Gastroesophageal sphincter (tissue), 4 donors: ENCODE measurements around the gene COLEC11. TPM values are rescaled to one million over a fixed set of nuclear protein-coding genes. Genes with fewer than 3 reads are reported as not detected.
A peak's percentile ranks its signal among the peaks of the same experiment; 100 is the strongest.

Source experiments
- ATAC-seq: fragments of 150-250 bp; one replicate; pipeline ENCODE4 v1.9.1; 2016; ENCODE audit warnings: mild to moderate bottlenecking, moderate library complexity
- H3K27ac ChIP-seq, 4 donors: fragments of 200-600 bp; sonication (generic) in 3 of 4; 1 replicate in 3 of 4; 2 replicates in 1 of 4; pipeline ENCODE4 v1.5.1; 2016 to 2019
- H3K27me3 ChIP-seq: fragments of 200-600 bp; sonication (generic); one replicate; pipeline ENCODE4 v1.5.1; 2019
- H3K36me3 ChIP-seq, 2 donors: fragments of 200-600 bp; sonication (generic); one replicate each; pipeline ENCODE4 v1.5.1; 2019; ENCODE audit warnings: control low read depth in 1 of 2
- H3K4me1 ChIP-seq, 3 donors: fragments of 200-600 bp; sonication (generic); 1 replicate in 2 of 3; 2 replicates in 1 of 3; pipeline ENCODE4 v1.5.1; 2016 to 2019; ENCODE audit warnings: control low read depth in 2 of 3
- H3K4me3 ChIP-seq, 2 donors: fragments of 200-600 bp; sonication (generic); one replicate each; pipeline ENCODE4 v1.5.1; 2019; ENCODE audit warnings: mild to moderate bottlenecking in 1 of 2, moderate library complexity in 1 of 2
- H3K9me3 ChIP-seq, 3 donors: fragments of 200-600 bp; sonication (generic); one replicate each; pipeline ENCODE4 v1.5.1; 2017 to 2019; ENCODE audit warnings: control low read depth in 2 of 3
- EP300 ChIP-seq: sonication (generic); formaldehyde crosslinking; IDR thresholded peaks from one replicate; pipeline ENCODE4 v1.6.1; 2017; ENCODE audit warnings: antibody characterized with exemption, mild to moderate bottlenecking
- POLR2A ChIP-seq, 2 donors: fragments of 450-650 bp; IDR thresholded peaks; one replicate each; pipeline ENCODE4 v1.6.1; 2017; ENCODE audit warnings: antibody characterized with exemption in 2 of 2, mild to moderate bottlenecking in 2 of 2, moderate library complexity in 1 of 2
- POLR2AphosphoS5 ChIP-seq: sonication (generic); formaldehyde crosslinking; IDR thresholded peaks from one replicate; pipeline ENCODE4 v1.6.1; 2017; ENCODE audit warnings: antibody characterized with exemption
- WGBS, 2 donors: methylation state at CpG; one replicate each; pipeline ENCODE4 v1.1.5; 2018; ENCODE audit warnings: low coverage in 1 of 2; 5-methylcytosine and 5-hydroxymethylcytosine counted together
- total RNA-seq, 4 donors: library from RNA; depleted of rRNA; stranded (reverse); fragments of >200 nt; gene quantifications; one replicate each; pipeline ENCODE4 v1.1.0, GENCODE V29; 2016
- TF ChIP-seq, protein P1 (sequence below), 4 experiments: fragments of 200-600 bp in 2 of 4; fragments of 450-650 bp in 2 of 4; sonication (generic) in 1 of 4; IDR thresholded peaks; one replicate each; pipeline ENCODE4 v1.5.1; 2017 to 2019; ENCODE audit warnings: antibody characterized with exemption in 4 of 4, mild to moderate bottlenecking in 2 of 4, moderate library complexity in 2 of 4

COLEC11 gene
- total RNA-seq, 4 donors from 2014 or later: 0.57 to 5.0 (median 3.1) TPM

DNA sequence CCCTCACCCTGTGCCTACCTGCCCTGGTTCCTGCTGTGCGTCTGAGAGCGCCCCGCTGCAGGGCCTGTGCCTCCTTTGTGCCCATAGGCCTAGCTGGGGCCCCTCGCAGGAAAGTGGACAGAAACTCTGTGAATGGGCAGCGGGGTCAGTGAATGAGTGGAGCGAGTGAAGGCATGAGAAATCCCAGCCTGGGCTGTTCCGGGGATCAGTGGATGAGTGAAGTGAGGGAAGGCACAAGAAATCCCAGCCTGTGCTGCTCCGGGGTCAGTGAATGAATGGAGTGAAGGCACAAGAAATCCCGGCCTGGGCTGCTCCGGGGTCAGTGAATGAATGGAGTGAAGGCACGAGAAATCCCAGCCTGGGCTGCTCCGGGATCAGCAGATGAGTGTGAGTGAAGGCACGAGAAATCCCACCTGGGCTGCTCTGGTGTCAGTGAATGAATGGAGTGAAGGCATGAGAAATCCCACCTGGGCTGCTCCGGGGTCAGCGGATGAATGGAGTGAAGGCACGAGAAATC lies 2.0 kb downstream of the COLEC11 start:
- Histone ChIP-seq H3K27me3 (no peaks in the 10 kb centered on the region), H3K9me3 (no peaks in the 10 kb centered on the region), H3K36me3 (no peaks in the 10 kb centered on the region), H3K4me1 (peaks cover 0 to 9% (median 0%) of the 10 kb centered on the region in 3 donors), H3K4me3 (no peak overlapping the region), H3K27ac (peak overlapping the region in 1 of 4 donors; percentile 15)
- TF ChIP-seq EP300: no peak
- TF ChIP-seq POLR2A (IDR thresholded peaks at IDR 0.05): no peak
- TF ChIP-seq, protein P1, sequence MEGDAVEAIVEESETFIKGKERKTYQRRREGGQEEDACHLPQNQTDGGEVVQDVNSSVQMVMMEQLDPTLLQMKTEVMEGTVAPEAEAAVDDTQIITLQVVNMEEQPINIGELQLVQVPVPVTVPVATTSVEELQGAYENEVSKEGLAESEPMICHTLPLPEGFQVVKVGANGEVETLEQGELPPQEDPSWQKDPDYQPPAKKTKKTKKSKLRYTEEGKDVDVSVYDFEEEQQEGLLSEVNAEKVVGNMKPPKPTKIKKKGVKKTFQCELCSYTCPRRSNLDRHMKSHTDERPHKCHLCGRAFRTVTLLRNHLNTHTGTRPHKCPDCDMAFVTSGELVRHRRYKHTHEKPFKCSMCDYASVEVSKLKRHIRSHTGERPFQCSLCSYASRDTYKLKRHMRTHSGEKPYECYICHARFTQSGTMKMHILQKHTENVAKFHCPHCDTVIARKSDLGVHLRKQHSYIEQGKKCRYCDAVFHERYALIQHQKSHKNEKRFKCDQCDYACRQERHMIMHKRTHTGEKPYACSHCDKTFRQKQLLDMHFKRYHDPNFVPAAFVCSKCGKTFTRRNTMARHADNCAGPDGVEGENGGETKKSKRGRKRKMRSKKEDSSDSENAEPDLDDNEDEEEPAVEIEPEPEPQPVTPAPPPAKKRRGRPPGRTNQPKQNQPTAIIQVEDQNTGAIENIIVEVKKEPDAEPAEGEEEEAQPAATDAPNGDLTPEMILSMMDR (IDR thresholded peaks at IDR 0.05): no peak
- no peak for TF ChIP-seq POLR2AphosphoS5
- WGBS, 2 donors: 62 to 79% methylated on average over 3 to 6 of the region's 16 CpGs
- peak; percentile 20 for ATAC-seq

DNA sequence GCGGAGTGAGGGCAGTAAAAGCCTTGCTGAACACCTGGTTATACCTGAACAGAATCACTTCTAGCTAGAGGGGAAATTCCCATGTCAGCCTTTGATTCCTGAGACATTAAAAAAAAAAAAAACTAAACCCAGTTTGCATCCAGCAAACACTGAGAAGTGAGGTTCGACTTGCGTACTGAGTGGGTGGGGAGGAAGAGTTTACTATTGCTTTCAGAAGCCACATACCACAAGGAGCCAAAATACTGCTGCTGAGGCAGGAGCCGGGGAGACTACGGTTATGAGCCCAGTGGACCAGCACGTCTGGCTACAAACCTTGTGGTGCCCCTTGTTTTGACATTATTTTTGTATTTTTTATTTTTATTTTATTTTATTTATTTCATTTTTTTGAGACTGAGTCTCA lies 2.7 kb downstream of the COLEC11 start:
- Histone ChIP-seq H3K9me3 (no peaks in the 10 kb centered on the region), H3K27me3 (no peaks in the 10 kb centered on the region), H3K4me3 (no peak overlapping the region), H3K27ac (peak overlapping the region in 1 of 4 donors; percentile 15), H3K4me1 (peaks cover 0 to 9% (median 0%) of the 10 kb centered on the region in 3 donors), H3K36me3 (no peaks in the 10 kb centered on the region)
- ATAC-seq: no peak
- TF ChIP-seq POLR2AphosphoS5 (no peak), EP300 (no peak), POLR2A (IDR thresholded peaks at IDR 0.05) (no peak)
- TF ChIP-seq, protein P1 (IDR thresholded peaks at IDR 0.05): no peak
- WGBS, 2 donors: 61 to 81% methylated on average over 5 to 6 of the region's 6 CpGs

DNA sequence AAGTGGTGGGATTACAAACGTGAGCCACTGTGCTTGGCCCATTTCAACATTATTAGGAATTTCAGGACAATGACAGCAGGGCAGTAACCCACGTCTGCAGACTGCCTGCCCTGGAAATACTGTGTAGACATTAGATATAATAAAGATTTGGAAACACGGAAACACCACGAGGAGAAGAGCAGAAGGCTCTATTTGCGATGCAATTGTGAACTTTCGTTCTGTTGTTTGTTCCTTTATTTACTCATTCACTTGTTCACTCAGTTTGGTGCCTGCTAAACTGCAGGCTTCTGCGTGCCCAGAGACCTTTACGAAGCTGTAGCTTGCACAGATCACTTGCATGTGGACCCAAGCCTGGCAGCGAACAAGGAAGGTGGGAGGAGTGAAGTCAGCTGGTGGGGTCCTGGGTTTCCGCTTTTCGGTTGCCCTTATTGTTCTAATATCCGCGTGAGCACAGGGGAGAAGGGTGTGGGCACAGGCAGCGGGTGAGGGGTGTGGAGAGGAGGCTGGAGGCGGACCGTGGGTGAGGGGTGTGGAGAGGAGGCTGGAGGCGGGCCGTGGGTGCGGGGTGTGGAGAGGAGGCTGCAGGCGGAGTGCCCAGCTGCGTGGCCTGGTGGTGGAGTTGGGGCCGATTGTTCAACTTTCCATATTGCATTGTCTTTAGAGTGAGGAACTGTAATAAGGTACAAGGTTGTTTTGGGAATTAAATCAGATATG lies 3.4 kb downstream of the COLEC11 start:
- ATAC-seq: no peak
- Histone ChIP-seq H3K9me3 (no peaks in the 10 kb centered on the region), H3K4me1 (peaks cover 0 to 9% (median 0%) of the 10 kb centered on the region in 3 donors), H3K36me3 (no peaks in the 10 kb centered on the region), H3K27me3 (no peaks in the 10 kb centered on the region), H3K4me3 (no peak overlapping the region), H3K27ac (no peak overlapping the region)
- no peak for TF ChIP-seq POLR2AphosphoS5
- TF ChIP-seq, protein P1 (IDR thresholded peaks at IDR 0.05): no peak
- no peak for TF ChIP-seq POLR2A (IDR thresholded peaks at IDR 0.05)
- no peak for TF ChIP-seq EP300
- WGBS, 2 donors: 72 to 88% methylated on average over 10 to 11 of the region's 22 CpGs

DNA sequence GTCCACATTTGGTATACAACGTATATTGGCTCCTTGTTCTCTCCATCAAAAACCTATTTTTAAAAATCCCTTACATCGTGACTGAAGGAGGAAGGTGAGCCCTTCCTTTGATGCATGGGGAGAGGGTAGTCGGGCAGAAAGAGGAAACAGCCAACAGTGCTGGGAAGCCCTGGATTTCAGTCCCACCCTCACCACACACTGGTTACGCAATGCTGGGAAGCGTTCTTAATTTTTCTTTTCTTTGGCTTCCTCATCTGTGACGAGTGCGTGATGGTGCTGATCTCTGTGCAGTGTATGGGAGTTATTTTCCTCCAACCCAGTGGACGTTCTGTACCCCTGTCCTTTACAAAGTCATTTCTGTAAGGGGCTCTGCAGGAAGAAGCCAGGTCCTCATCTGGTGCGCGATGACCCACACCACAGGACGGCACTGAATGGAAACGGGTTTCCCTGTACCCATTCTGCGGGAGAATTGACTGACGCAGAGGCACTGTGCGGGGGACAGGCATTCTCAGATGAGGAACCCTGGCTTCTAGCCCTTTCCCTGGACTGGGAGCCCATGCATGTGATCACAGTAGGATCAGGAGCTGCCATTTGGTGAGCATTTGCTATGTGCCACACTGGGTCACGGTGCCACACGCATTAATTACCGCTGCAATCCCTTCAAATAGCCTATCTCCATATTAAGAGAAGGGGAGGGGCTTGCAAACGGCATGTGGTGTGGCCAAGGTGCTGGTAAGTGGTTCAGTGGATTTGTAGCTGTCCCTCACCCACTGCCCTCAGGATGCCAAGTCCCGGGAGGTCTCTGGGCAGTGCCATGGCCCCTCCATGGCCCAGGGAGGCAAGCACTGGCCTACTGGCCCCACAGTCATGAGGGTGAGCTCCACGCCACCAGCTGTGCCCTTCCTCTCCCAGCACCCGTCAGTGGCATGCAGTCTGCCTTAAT lies 4.3 kb downstream of the COLEC11 start:
- TF ChIP-seq POLR2A (IDR thresholded peaks at IDR 0.05) (no peak), EP300 (no peak), POLR2AphosphoS5 (no peak)
- TF ChIP-seq, protein P1 (IDR thresholded peaks at IDR 0.05): no peak
- H3K9me3 ChIP-seq: no peaks in the 10 kb centered on the region
- no peak overlapping the region for H3K27ac ChIP-seq
- H3K27me3 ChIP-seq: peaks cover 5% of the 10 kb centered on the region
- H3K4me1 ChIP-seq: peaks cover 0 to 9% (median 0%) of the 10 kb centered on the region in 3 donors
- peak; percentile 15 for ATAC-seq
- H3K36me3 ChIP-seq: no peaks in the 10 kb centered on the region
- no peak overlapping the region for H3K4me3 ChIP-seq
- WGBS, 2 donors: 77 to 78% methylated on average over 8 to 9 of the region's 22 CpGs
